ENCODE results near the gene ICA1. TPM values are rescaled to one million over a fixed set of nuclear protein-coding genes. Genes with fewer than 3 reads are reported as not detected.

ICA1 gene
- total RNA-seq, 1 donor from 2014 or later = 13.1 TPM

- Mint-ChIP-seq H3K36me3 (peaks cover 6% of the 10 kb centered on the region), H3K9me3 (no peaks in the 10 kb centered on the region), H3K27me3 (ENCODE audit: insufficient read depth, low read depth) (peaks cover 2% of the 10 kb centered on the region), H3K27ac (no peak overlapping the region), H3K4me1 (no peaks in the 10 kb centered on the region), H3K4me3 (no peak overlapping the region)
- H3K4me2 ChIP-seq = no peak overlapping the region
- no peaks in the 10 kb centered on the region for H3K9me3 ChIP-seq (ENCODE audit: low read depth)
- TF ChIP-seq EZH2 (IDR thresholded peaks at IDR 0.05) (no peak), EZH2phosphoT487 (IDR thresholded peaks at IDR 0.05) (no peak), CTCF (IDR thresholded peaks at IDR 0.05) (no peak)
- no peak overlapping the region for H3K9ac ChIP-seq
- no peaks in the 10 kb centered on the region for H3K27me3 ChIP-seq
- no peaks in the 10 kb centered on the region for H4K20me1 ChIP-seq (ENCODE audit: low read depth)
- no peaks in the 10 kb centered on the region for H3K4me1 ChIP-seq
- no peak overlapping the region for H2AFZ ChIP-seq (replicated peaks)
- no peak overlapping the region for H3K4me3 ChIP-seq
- no peaks in the 10 kb centered on the region for H3F3A ChIP-seq (ENCODE audit: low read depth)
- DNase-seq (ENCODE audit: low spot score) = no peak
- no peak overlapping the region for H3K27ac ChIP-seq
- no peaks in the 10 kb centered on the region for H3K79me2 ChIP-seq (ENCODE audit: low read depth)
- no peaks in the 10 kb centered on the region for H3K36me3 ChIP-seq
These were observed 167.5 kb downstream of the ICA1 start for GRCh38 chr7:8094164-8095140.

GRCh38 chr7:8092140-8092539 lies 169.8 kb downstream of the ICA1 start:
- no peaks in the 10 kb centered on the region for H3K9me3 Mint-ChIP-seq

GRCh38 chr7:8089036-8089780 lies 172.8 kb downstream of the ICA1 start:
- Histone ChIP-seq H3K27ac (no peak overlapping the region), H3K27me3 (no peaks in the 10 kb centered on the region), H3K79me2 (ENCODE audit: low read depth) (no peaks in the 10 kb centered on the region), H3K4me1 (peaks cover 9% of the 10 kb centered on the region), H3F3A (ENCODE audit: low read depth) (no peaks in the 10 kb centered on the region), H3K9me3 (ENCODE audit: low read depth) (no peaks in the 10 kb centered on the region), H3K4me2 (no peak overlapping the region), H4K20me1 (ENCODE audit: low read depth) (no peaks in the 10 kb centered on the region), H3K36me3 (peaks cover 3% of the 10 kb centered on the region), H3K9ac (no peak overlapping the region), H2AFZ (replicated peaks) (no peak overlapping the region), H3K4me3 (no peak overlapping the region)
- Mint-ChIP-seq H3K9me3 (no peaks in the 10 kb centered on the region), H3K27ac (no peak overlapping the region), H3K27me3 (ENCODE audit: insufficient read depth, low read depth) (peaks cover 2% of the 10 kb centered on the region), H3K4me3 (no peak overlapping the region), H3K36me3 (peaks cover 8% of the 10 kb centered on the region), H3K4me1 (peaks cover 10% of the 10 kb centered on the region)
- TF ChIP-seq CTCF (IDR thresholded peaks at IDR 0.05) = no peak
- no peak for TF ChIP-seq EZH2 (IDR thresholded peaks at IDR 0.05)
- no peak for TF ChIP-seq EZH2phosphoT487 (IDR thresholded peaks at IDR 0.05)
- no peak for DNase-seq (ENCODE audit: low spot score)

More at GRCh38 chr7:8092140-8092539, 169.8 kb downstream of the ICA1 start:
- Histone ChIP-seq H3K27me3 (no peaks in the 10 kb centered on the region), H3K4me3 (no peak overlapping the region), H3K79me2 (ENCODE audit: low read depth) (no peaks in the 10 kb centered on the region), H3K27ac (no peak overlapping the region), H2AFZ (replicated peaks) (no peak overlapping the region), H4K20me1 (ENCODE audit: low read depth) (no peaks in the 10 kb centered on the region), H3K9ac (no peak overlapping the region), H3K9me3 (ENCODE audit: low read depth) (no peaks in the 10 kb centered on the region), H3K36me3 (peaks cover 3% of the 10 kb centered on the region), H3F3A (ENCODE audit: low read depth) (no peaks in the 10 kb centered on the region), H3K4me1 (no peaks in the 10 kb centered on the region), H3K4me2 (no peak overlapping the region)
- Mint-ChIP-seq H3K4me1 (no peaks in the 10 kb centered on the region), H3K27ac (no peak overlapping the region), H3K4me3 (no peak overlapping the region), H3K36me3 (peaks cover 6% of the 10 kb centered on the region), H3K27me3 (ENCODE audit: insufficient read depth, low read depth) (peaks cover 2% of the 10 kb centered on the region)
- DNase-seq (ENCODE audit: low spot score) = no peak
- TF ChIP-seq EZH2phosphoT487 (IDR thresholded peaks at IDR 0.05) = no peak
- no peak for TF ChIP-seq CTCF (IDR thresholded peaks at IDR 0.05)

All from neural progenitor cell (in vitro differentiated cells).